Stimulated activated CD4-positive, alpha-beta T cell treated with anti-CD3 and anti-CD28 coated beads, Interleukin-1b, Interleukin-23, amount 100 ng/mL, for 1 hour (primary cell): ENCODE data around the gene PLXNA4.

ENCODE experiments used
- DNase-seq, 2 donors: peaks; one replicate each; pipeline ENCODE4 v3.0.0-alpha.2; 2020; ENCODE audit warnings: low read depth in 2 of 2

The PLXNA4 gene

GRCh38 chr7:132272763-132273371 lies 303.4 kb downstream of the PLXNA4 start:
- DNase-seq, result no peak

- no peak for DNase-seq
Observed at GRCh38 chr7:132270517-132270916, 305.8 kb downstream of the PLXNA4 start.

DNA sequence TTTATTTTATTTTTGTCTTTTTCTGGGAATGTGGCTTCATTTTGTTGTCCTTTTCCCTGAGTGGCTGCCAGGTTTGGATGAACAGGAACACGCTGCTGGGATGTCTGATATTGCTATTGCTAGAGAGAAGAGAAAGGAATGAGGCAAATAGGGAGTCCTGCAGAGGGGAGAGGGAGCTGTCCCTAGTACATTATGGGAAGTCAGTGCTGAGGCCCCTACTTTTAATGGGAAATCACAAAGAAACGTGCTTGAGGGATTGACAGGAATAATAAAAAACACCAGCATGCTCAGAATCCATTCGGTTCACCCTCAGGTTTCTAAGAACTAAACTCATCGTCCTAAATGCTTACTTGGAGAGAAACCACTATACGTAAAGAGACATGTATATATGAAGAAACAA lies 306.6 kb downstream of the PLXNA4 start:
- no peak for DNase-seq

- no peak for DNase-seq
Observed at GRCh38 chr7:132263151-132263550, 313.1 kb downstream of the PLXNA4 start.

DNA sequence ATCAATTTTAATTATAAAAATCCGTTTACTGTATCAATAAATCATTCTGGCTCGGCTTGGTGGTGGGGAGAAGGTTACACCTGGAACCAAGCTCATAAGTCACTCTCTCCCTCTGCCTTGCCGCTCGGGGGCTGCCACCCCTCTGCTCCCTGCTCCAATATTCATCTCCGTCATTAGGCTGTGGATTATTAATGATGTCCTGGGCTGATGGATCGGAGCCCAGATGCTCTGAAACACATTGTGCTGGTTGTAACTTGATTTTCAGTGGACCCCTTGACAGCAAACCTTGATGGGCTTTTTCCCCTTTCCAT lies 314.2 kb downstream of the PLXNA4 start:
- DNase-seq, result no peak

DNA sequence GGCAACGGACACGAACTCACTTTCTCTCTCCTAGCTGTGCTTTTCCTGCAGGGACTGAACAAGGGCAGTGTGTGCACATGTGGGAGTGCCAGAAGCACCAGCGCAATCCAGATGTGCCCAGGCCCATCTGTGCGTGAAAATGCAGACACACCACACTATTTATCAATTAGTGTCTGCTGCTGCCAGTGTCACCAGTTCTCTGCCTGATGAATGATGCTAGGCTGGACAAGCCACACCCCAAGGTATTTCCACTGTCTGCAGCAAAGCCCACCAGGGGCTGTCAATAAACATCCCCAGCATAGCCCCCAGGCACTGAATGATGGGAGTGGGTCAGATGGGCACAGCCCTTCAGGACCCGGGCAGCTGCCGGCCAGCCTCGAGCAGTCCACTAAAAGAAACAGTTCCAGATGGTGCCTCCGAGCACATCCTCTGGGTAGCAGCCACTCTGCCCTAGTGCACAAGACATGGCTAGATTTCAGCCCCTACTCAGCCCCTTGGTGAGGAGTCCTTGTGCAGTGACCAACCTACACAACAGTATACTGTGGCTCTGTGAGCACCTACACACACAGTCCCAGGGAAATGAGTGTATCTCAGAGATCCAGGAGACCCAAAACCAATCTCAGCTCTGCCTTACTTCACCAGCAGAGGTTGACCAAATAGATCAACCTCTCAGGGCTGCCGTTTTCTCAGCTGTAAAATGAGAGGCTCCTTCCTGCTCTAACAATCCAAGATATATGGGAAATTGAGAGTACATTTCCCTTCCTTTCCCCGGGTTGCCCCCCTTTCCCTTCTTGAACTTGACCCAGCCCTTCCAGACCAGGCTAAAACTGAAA lies 314.7 kb downstream of the PLXNA4 start:
- no peak for DNase-seq

- DNase-seq, result no peak
Observed at GRCh38 chr7:132258231-132258630, 318.0 kb downstream of the PLXNA4 start.

DNA sequence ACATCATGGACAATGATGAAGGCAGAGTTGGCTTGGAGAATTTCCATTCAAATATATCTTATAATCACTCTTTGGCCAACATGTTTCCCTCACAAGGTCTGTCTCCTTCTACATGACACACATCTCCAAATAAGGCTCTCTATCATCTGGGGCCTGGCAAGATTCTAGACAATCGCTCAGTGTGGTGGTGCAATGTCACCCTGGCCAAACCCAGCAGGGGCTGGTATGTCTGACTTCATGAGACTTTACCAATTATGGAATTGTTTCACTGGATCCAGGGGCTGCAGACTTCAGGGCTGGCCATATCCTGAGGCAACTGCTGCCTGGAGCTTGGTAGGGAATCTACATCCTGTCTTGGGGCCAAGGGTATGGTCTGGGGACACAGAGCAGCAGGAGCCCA lies 319.0 kb downstream of the PLXNA4 start:
- DNase-seq, result no peak

DNA sequence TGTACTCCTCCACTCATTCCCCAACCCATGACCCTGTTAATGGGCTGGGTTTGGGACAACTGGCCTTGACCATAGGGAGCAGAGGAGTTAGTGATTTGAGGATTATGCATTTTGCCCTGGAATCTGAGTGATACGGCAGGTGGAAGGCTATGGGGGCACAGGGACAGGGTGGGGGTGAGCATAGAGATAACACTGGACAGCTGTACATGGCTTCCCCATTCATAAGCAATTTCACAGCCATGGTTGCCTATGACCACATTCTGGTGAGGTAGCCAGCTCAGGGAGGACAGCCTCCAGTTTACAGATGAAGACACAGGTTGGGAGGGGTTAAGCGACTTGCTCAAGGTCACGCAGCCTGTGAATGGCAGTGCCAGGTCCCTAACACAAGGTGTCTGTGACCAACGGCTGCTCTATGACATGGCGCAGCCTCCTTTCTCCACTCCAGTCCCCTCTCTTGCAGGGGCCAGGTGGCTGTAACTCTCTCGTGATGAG lies 319.5 kb downstream of the PLXNA4 start:
- no peak for DNase-seq

DNA sequence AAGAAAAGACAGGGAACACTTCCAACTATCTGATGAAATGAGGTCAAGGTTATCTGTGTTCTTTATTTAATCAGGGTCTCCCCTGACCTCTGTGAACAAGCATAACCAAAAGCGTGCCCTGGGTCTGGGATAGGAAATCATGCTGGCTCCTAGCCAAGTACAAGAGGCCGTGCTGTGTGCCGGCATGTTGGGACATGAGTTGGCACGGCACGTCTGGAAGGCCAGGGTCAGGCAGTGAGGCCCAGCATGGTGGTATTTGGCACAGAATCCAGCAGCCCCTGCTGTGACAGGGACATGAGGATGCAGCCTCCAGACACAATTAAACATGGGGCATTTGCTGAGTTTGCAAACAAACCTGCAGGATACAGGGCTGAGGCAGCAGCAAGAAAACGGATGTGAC lies 320.4 kb downstream of the PLXNA4 start:
- DNase-seq, result no peak

- DNase-seq, result no peak
Observed at GRCh38 chr7:132255115-132255797, 321.0 kb downstream of the PLXNA4 start.

GRCh38 chr7:132254455-132254854 lies 321.8 kb downstream of the PLXNA4 start:
- no peak for DNase-seq

DNA sequence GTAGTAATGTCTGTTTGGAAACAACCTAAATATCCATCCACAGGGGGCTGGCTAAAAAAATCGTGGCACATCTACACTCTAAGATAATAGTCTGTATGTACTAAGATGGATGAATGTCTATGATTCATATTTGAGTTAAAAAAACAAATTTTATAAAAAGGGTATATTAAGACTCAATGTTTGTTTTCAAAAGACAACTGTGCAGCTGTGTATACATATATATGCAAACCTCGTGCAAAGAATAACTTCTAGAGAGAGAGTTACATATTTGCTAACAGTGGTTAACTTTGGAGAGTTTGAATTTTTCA lies 323.5 kb downstream of the PLXNA4 start:
- DNase-seq, result no peak

DNA sequence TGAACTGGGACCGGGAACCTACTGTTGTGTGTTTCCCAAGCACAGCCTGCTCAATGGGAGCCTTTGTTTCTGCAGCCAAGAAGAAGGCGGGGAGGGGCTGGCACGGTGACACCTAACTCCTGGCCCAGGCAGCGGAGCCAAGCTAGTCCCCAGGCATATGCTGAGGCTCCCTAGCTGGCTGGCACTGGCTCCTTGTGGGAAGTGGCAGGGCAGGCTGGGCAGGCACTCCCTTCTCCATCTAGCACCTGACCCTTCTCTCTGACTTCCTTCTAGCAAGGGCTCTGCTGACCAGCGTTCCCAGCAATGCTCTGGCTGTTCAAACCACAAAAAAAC lies 325.0 kb downstream of the PLXNA4 start:
- DNase-seq, result no peak

DNA sequence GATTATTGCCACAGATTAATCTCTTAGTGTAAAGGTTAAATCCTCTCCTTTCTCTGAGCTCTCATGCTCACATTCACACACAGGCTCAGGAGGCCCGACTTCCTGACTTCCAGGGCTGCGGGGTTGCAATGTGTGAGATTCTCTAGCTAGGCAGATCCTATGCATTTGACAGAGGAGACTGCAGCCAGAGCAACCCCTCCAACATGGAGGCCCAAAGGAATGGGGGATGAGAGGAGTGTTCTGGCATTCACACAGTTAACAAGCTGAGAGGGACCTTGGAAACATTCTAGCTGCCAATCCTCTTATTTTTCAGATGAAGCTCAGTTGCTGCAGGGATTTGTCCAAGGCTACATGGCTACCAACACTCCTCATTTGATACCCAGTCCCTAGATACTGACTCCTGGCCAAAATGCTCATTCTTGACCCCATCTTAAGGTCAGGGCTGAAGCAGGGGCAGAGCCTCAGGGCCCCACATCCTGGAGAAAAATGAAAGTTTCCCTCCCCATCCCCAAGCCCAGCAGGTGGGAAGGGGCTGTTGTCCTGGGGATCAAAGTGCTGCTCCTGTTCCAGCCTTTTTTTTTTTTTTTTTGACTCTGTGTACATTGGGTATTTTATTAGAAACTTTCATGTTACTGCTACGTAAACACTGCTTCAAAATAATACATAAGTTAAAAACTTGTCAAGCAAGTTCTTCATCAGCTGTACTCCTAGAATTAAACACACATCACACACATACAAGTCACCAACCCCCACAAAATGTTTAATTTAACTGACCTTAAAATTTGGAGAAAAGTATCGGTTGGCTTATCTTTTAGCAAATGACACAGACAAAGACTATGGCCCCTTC lies 325.6 kb downstream of the PLXNA4 start:
- DNase-seq, result no peak

- no peak for DNase-seq
Observed at GRCh38 chr7:132249256-132249971, 326.9 kb downstream of the PLXNA4 start.

GRCh38 chr7:132248841-132249240 lies 327.4 kb downstream of the PLXNA4 start:
- DNase-seq, result no peak

DNA sequence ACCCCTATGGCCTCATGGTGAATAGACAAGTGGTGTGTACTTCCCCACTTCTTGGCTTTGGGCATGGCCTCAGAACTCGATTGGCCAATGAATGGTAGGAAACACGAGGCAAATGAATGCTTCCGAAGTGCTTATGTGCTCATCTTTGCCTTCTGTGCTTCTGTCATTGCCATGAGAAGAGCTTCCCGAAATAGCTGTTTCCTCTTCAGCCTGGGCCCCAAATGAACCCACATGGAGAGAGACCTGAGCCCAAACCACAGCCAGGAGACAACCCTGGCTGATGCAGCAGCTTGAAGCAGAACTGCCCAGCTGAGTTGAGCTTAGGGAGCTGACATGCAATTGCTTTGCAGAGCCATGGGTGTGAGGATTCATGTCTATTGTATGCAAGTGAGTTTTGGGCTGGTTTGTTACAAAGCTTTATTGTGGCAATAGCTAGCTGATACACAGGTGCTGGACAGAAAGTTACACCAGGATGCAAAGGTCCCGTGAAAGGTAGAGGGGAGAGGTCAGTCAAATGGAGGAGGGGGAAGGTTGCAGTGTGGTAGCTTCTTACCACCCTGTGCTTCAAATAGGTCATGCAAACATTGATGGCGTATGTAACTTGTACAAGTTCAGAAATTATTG lies 328.2 kb downstream of the PLXNA4 start:
- no peak for DNase-seq

GRCh38 chr7:132246591-132246990 lies 329.7 kb downstream of the PLXNA4 start:
- no peak for DNase-seq

GRCh38 chr7:132245539-132245938 lies 330.7 kb downstream of the PLXNA4 start:
- no peak for DNase-seq

- no peak for DNase-seq
Observed at GRCh38 chr7:132244903-132245480, 331.3 kb downstream of the PLXNA4 start.
